Skeletal muscle tissue (tissue), 4 donors: ENCODE results near the gene RIMS1. TPM values are rescaled to one million over a fixed set of nuclear protein-coding genes. Genes with fewer than 3 reads are reported as not detected.

Source experiments
- H3K27ac ChIP-seq: one replicate; pipeline ENCODE4 v1.7.0; 2013; ENCODE audit warnings: mild to moderate bottlenecking, low read depth, low read length, inconsistent platforms
- H3K27me3 ChIP-seq, 3 donors: one replicate each; pipeline ENCODE4 v1.7.0; 2013; ENCODE audit warnings: low read length in 3 of 3; ENCODE audit not compliant: control insufficient read depth in 3 of 3, insufficient read depth in 3 of 3
- H3K36me3 ChIP-seq, 3 donors: one replicate each; pipeline ENCODE4 v1.7.0; 2013; ENCODE audit warnings: low read length in 3 of 3; ENCODE audit not compliant: control insufficient read depth in 3 of 3, insufficient read depth in 3 of 3
- H3K4me1 ChIP-seq, 3 donors: one replicate each; pipeline ENCODE4 v1.7.0; 2013; ENCODE audit warnings: low read length in 3 of 3, mild to moderate bottlenecking in 3 of 3; ENCODE audit not compliant: control insufficient read depth in 3 of 3, insufficient read depth in 3 of 3
- H3K4me3 ChIP-seq, 3 donors: one replicate each; pipeline ENCODE4 v1.7.0; 2013; ENCODE audit warnings: low read length in 3 of 3
- H3K9ac ChIP-seq, 3 donors: one replicate each; pipeline ENCODE4 v1.7.0; 2013; ENCODE audit warnings: low read length in 3 of 3, mild to moderate bottlenecking in 3 of 3, moderate library complexity in 2 of 3, low read depth in 1 of 3
- H3K9me3 ChIP-seq, 3 donors: one replicate each; pipeline ENCODE4 v1.7.0; 2013; ENCODE audit warnings: low read length in 3 of 3; ENCODE audit not compliant: control insufficient read depth in 3 of 3
- total RNA-seq: library from RNA; depleted of rRNA; stranded (reverse); fragments of >200 nt; gene quantifications from one replicate; pipeline ENCODE4 v1.2.3, GENCODE V29; 2014
- donor health status: Osteomylitis.

The RIMS1 gene
- total RNA-seq, 1 donor from 2014 or later: 15.7 TPM

DNA sequence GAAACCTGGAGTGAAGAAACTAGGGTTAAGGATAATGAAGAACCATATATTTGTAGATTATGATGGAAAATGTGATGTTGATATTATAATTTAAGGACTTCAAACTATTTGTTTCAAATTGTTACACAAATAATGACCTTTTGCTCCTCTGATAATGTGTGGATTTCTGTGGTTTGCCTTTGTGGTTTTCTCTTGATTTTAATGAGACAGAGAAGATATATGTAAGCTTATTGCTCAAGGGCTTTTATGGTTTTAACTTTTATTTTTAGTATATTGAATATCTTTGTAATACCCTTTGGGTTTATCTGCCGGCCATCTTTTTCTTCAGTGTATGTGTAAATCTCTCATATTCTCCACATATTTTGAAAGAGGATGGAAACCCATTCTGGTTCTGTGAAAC is 362.3 kb downstream of the RIMS1 start:
- no peaks in the 10 kb centered on the region for H3K36me3 ChIP-seq
- H3K4me3 ChIP-seq: no peak overlapping the region
- H3K4me1 ChIP-seq: no peaks in the 10 kb centered on the region
- H3K27ac ChIP-seq: no peak overlapping the region
- no peak overlapping the region for H3K9ac ChIP-seq
- H3K27me3 ChIP-seq: no peaks in the 10 kb centered on the region
- H3K9me3 ChIP-seq: no peaks in the 10 kb centered on the region

DNA sequence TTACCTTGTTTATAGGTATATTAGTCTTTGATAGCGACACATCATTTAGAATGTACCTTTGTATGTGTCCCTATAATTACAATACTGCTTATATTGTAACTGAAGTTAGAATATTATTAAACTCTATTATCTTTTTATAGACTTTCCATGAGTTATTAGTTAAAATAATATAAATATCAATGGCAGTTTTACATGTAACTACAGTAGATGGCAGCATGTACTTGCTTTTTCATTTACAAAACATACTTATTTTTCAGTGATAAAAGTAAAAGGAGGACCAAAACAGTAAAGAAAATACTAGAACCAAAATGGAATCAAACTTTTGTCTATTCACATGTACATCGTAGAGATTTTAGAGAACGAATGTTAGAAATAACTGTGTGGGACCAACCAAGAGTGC is 364.3 kb downstream of the RIMS1 start:
- Histone ChIP-seq H3K36me3 (no peaks in the 10 kb centered on the region), H3K9me3 (no peaks in the 10 kb centered on the region), H3K27me3 (no peaks in the 10 kb centered on the region), H3K4me3 (no peak overlapping the region), H3K9ac (no peak overlapping the region), H3K27ac (no peak overlapping the region), H3K4me1 (no peaks in the 10 kb centered on the region)

DNA sequence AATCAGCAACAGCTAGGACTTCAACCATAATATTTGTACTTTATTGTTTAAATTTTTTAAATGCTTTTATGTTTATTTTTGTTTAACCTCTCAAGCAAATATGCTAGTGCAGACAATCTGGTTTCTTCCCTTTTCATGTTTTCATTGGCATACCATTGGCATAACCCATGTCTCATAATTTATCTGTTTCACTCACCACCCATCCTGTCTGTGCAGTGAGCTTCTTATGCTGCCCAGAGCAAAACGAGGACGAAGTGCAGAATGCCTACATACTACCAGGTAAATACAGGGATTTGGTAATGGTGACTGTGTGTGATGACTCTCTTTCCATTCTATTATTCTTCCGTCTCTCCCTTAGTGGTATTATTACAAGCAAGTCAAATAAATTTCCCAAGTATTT is 374.1 kb downstream of the RIMS1 start:
- H3K27me3 ChIP-seq: no peaks in the 10 kb centered on the region
- no peak overlapping the region for H3K9ac ChIP-seq
- no peak overlapping the region for H3K27ac ChIP-seq
- H3K4me1 ChIP-seq: no peaks in the 10 kb centered on the region
- H3K4me3 ChIP-seq: no peak overlapping the region
- H3K36me3 ChIP-seq: no peaks in the 10 kb centered on the region
- no peaks in the 10 kb centered on the region for H3K9me3 ChIP-seq

DNA sequence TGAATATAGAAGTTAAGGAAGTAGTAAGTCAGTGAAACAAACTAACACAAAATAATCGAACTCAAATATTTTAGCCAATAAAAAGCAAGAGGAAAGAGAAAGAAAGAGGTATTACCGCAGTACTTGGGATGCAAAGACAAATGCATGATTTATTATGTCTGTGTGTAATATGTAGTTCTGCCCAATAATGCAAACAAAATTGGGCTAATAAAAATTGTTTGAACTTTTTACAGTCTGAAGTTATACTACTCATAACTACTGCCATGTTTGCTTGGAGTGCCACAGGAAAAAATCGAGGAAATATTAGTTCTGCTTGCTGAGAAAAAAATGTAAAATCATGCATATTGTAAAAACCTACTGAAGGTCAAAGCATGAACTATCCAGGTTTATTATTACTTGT is 375.2 kb downstream of the RIMS1 start:
- H3K36me3 ChIP-seq: no peaks in the 10 kb centered on the region
- H3K27ac ChIP-seq: no peak overlapping the region
- H3K27me3 ChIP-seq: no peaks in the 10 kb centered on the region
- H3K4me3 ChIP-seq: no peak overlapping the region
- no peaks in the 10 kb centered on the region for H3K9me3 ChIP-seq
- H3K4me1 ChIP-seq: no peaks in the 10 kb centered on the region
- H3K9ac ChIP-seq: no peak overlapping the region

DNA sequence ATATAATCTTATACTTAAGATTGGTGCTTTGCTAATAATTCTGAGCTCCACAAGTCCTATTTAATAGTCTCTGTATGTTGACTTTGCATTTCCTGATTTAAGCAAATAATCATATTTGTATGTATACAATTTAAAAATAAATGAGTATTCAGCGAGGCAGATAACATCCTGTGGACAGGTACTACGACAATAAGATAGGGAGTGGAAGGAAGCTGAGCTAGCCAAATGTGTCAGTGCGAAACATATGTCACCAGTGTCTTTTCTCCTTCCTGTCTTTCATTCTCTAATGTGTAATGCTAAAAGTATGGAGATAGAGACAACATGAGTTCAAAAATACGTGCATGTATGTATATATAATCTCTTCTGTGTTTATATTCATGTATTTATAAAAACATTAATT is 375.9 kb downstream of the RIMS1 start:
- Histone ChIP-seq H3K27me3 (no peaks in the 10 kb centered on the region), H3K4me3 (no peak overlapping the region), H3K36me3 (no peaks in the 10 kb centered on the region)

DNA sequence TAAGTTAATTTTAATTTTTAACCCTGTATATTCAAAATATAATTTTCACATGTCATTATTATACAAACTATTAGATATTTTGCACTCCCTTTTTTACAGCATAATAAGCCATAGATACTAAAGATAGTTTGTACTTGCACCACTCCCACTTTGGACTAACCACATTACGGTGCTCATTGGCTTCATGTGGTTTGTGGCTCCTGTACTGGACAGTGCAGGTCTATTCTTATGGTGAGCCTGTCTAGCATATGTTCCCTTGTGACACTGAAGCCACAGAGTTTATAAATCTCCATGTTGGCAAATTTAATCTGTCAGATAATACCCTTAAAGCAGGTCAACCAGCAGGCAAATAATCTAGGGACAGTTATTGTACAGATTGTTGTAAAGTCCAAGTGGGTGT is 381.1 kb downstream of the RIMS1 start:
- Histone ChIP-seq H3K4me1 (no peaks in the 10 kb centered on the region), H3K4me3 (no peak overlapping the region), H3K27me3 (no peaks in the 10 kb centered on the region), H3K27ac (no peak overlapping the region), H3K9me3 (no peaks in the 10 kb centered on the region), H3K9ac (no peak overlapping the region), H3K36me3 (no peaks in the 10 kb centered on the region)

More for the DNA sequence above, 375.9 kb downstream of the RIMS1 start:
- H3K4me1 ChIP-seq: no peaks in the 10 kb centered on the region
- no peaks in the 10 kb centered on the region for H3K9me3 ChIP-seq
- H3K9ac ChIP-seq: no peak overlapping the region
- no peak overlapping the region for H3K27ac ChIP-seq

DNA sequence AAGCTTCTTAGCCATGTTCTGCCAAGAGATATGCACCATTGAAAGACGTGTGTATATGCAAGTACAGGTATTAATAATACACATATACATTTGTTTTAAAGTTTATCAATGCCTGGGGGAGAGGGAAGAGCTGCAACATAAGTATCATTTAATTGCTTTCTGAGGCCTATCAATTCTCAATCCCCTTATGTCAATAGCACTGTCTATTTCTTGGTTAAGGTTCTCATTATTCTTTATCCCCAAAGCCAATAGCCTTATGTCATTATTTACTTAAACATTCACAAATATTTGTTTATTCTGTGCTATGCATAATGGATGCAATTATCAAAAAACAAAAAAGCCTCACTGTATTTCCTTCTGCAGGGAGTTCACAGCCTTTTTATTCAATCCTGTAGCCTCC is 385.2 kb downstream of the RIMS1 start:
- Histone ChIP-seq H3K4me3 (no peak overlapping the region), H3K27ac (no peak overlapping the region), H3K4me1 (no peaks in the 10 kb centered on the region), H3K27me3 (no peaks in the 10 kb centered on the region), H3K36me3 (no peaks in the 10 kb centered on the region), H3K9ac (no peak overlapping the region), H3K9me3 (no peaks in the 10 kb centered on the region)

DNA sequence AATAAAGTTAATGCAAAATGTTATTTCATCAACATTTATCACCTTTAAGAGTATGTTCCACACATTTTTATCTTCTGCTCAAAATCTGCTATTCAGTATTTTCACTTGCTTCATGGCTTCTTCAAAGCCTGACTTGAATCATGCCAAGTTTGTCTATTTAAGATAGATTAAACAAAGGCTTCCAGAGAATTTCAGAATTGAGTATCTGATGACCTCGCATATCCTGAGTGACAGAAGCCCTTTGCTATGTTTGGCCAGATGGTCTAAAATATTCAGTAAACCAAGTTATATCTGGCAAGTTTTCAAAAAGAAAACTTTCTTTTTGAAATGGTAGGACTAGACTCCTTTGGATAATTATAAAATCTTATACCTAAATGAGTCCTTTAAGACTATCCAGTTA is 386.6 kb downstream of the RIMS1 start:
- Histone ChIP-seq H3K27me3 (no peaks in the 10 kb centered on the region), H3K36me3 (no peaks in the 10 kb centered on the region), H3K4me3 (no peak overlapping the region), H3K27ac (no peak overlapping the region), H3K9ac (no peak overlapping the region), H3K4me1 (no peaks in the 10 kb centered on the region), H3K9me3 (no peaks in the 10 kb centered on the region)

DNA sequence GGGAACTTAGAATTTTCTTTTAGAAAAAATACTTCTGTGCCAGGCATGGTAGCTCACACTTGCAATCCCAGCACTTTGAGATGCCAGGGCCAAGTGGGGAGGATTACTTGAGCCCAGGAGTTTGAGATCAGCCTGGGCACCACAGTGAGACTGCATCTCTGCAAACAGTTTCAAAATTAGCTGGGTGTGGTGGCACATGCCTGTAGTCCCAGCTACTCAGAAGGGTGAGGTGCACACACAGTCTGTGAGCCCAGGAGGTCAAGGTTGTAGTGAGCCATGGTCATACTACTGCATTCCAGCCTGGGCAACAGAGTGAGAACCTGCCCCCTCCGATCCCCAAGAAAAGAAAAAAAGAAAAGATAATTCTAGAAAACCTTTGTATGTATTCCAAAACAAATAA is 389.5 kb downstream of the RIMS1 start:
- no peak overlapping the region for H3K27ac ChIP-seq
- H3K4me3 ChIP-seq: no peak overlapping the region
- H3K27me3 ChIP-seq: no peaks in the 10 kb centered on the region
- no peak overlapping the region for H3K9ac ChIP-seq
- no peaks in the 10 kb centered on the region for H3K4me1 ChIP-seq
- no peaks in the 10 kb centered on the region for H3K9me3 ChIP-seq
- H3K36me3 ChIP-seq: no peaks in the 10 kb centered on the region

DNA sequence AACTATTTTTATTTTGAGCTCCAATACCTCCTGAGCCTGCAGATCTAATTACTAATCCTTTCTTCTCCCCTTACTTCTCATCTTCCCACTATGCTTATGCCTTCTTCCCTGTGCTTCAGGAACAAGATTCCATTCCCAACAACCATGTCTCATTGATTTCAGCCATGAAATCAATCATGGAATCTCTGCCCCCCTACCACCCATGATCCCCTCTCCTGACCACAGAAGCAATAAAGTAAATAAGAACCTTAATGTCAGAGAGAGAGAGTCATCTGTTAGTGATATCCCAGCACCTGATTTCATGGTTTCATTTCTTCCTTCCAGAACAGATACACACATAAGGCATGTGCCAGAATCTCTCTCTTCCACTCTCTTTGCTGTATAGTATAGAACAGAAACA is 395.9 kb downstream of the RIMS1 start:
- Histone ChIP-seq H3K36me3 (no peaks in the 10 kb centered on the region), H3K4me1 (no peaks in the 10 kb centered on the region), H3K4me3 (no peak overlapping the region), H3K27me3 (no peaks in the 10 kb centered on the region), H3K9me3 (no peaks in the 10 kb centered on the region), H3K9ac (no peak overlapping the region), H3K27ac (no peak overlapping the region)

DNA sequence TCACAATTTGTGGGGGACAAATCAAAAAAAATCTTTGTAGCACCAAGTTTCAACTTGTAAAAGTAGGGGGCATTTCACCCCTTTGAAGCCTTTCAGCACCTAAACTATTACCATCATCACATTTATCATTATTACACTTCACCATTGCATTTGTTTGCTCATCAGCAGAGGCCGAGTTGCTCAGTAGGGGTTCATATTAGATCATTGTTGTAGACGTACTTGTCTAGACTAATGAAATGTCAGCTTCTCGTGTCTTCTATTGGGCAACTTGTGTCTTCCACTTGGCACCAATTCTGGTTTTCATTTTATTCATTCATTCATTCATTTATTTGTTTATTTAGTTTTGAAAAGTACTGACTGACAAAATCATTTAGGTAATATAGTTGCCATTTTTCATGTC is 397.2 kb downstream of the RIMS1 start:
- no peak overlapping the region for H3K9ac ChIP-seq
- H3K9me3 ChIP-seq: no peaks in the 10 kb centered on the region
- no peak overlapping the region for H3K27ac ChIP-seq
- H3K36me3 ChIP-seq: no peaks in the 10 kb centered on the region
- H3K27me3 ChIP-seq: no peaks in the 10 kb centered on the region
- no peaks in the 10 kb centered on the region for H3K4me1 ChIP-seq
- no peak overlapping the region for H3K4me3 ChIP-seq
